Adrenal gland (tissue), 12 donors: ENCODE results near the gene MIA2. TPM values are rescaled to one million over a fixed set of nuclear protein-coding genes. Genes with fewer than 3 reads are reported as not detected.

ENCODE experiments used
- polyA plus RNA-seq, 3 donors: library from polyadenylated mRNA; stranded (reverse); fragments of 200-250 nt in 2 of 3; fragments of 350-450 nt in 1 of 3; fragmentation: Illumina TruSeq in 1 of 3; extraction: RNeasy Lipid Tissue Mini Kit (QIAGEN cat#74804) in 1 of 3; gene quantifications; one replicate each; pipeline ENCODE4 v1.2.3, GENCODE V29; 2013 to 2014
- total RNA-seq, 9 donors: library from RNA; depleted of rRNA in 4 of 9; stranded (reverse); fragments of >200 nt in 4 of 9; fragments of 120-200 nt in 1 of 9; fragmentation: NEBNext Ultra II Directional in 1 of 9; extraction: Animal tissue kit (Norgen Biotek cat#: 25700) in 1 of 9; gene quantifications; one replicate each; pipeline versions ENCODE4 v1.1.0 to v1.2.4, GENCODE V29; 2013 to 2023
- donor health status: healthy with polysubstance abuse.
- donor health status: Bipolar disorder and iron deficiency.
- donor health status: DM: yes; HTN: yes; CAD: no.
- donor health status: DM: no; HTN: no; CAD: no.
- donor health status: DM: no; HTN: no; CAD: no.
- donor health status: DM: yes; HTN: yes; CAD: no.

MIA2 gene
- total and polyA plus RNA-seq, 12 donors: 24.8 to 62.0 (median 41.5) TPM

Other genes starting within 250 kb of the MIA2 start
- 100 to 1,000 TPM in 4 of 9 donors, 10 to 100 TPM in 5; 72.0 to 201 (median 98.5) TPM for gene SEC23A, start 130.7 kb upstream of the MIA2 start, total RNA-seq
- 10 to 100 TPM; 10.9 to 86.2 (median 15.5) TPM for gene SEC23A, start 130.7 kb upstream of the MIA2 start, polyA plus RNA-seq
- gene GEMIN2, start 119.6 kb upstream of the MIA2 start, total RNA-seq: 10 to 100 TPM in 5 of 9 donors, 1 to 10 TPM in 4; 1.1 to 21.2 (median 10.6) TPM
- gene GEMIN2, start 119.6 kb upstream of the MIA2 start, polyA plus RNA-seq: 10 to 100 TPM in 1 of 3 donors, 1 to 10 TPM in 2; 6.6 to 12.4 (median 8.5) TPM
- gene TRAPPC6B, start 63.6 kb upstream of the MIA2 start, total RNA-seq: 10 to 100 TPM; 19.7 to 46.6 (median 32.4) TPM
- gene TRAPPC6B, start 63.6 kb upstream of the MIA2 start, polyA plus RNA-seq: 10 to 100 TPM; 11.1 to 42.2 (median 13.4) TPM
- gene PNN, start 58.7 kb upstream of the MIA2 start, total RNA-seq: 10 to 100 TPM; 11.3 to 48.4 (median 38.6) TPM
- gene PNN, start 58.7 kb upstream of the MIA2 start, polyA plus RNA-seq: 10 to 100 TPM; 44.2 to 86.0 (median 81.6) TPM
- 10 to 100 TPM; 13.5 to 23.2 (median 21.3) TPM for gene FBXO33, start 198.5 kb downstream of the MIA2 start, total RNA-seq
- gene FBXO33, start 198.5 kb downstream of the MIA2 start, polyA plus RNA-seq: 10 to 100 TPM in 1 of 3 donors, 1 to 10 TPM in 2; 6.0 to 14.7 (median 8.3) TPM